ENCODE measurements around the gene DYDC2.

DNA sequence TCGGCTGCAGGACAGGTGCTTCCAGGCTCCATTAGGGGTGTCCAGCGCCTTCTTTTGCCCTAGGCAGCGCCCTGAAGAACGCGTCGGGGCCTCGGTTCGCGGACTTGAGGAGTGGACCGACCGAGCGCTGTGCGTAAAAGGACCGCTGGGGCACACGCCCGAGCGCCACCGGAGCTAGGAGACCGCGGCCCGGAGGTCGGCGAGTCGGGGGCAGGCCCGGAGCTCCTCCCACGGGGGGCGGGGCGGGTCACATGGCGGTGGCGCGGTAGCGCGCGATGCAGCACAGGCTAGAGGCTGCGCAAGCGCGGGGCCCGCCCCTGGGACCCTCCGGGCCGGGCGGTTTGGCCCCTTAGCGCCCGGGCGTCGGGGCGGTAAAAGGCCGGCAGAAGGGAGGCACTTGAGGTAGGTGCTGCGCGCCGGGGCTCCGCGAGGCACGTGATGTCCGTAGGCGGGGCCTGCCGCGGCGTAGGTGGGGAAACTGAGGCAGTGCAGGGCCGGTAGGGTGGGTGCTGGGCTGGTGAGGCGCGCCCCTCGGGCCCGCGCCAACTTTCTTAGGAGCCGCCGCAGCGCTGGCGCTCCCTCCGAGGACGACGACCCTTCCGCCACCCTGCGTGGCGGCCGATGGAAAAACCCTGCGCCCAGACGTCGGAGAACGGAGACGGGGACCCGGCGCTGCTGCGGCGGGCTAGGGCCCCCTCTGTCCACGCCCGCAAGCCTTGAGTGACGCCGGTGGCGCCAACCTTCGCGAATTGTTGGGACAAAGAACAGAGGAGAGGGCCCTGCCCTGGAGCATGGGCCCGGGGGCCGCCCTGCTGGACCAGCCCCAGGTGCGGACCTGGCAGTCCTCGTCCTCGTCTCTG is 51.9 kb downstream of the DYDC2 start, which contains the start of gene PRXL2A:
- TF ChIP-seq, protein P1, sequence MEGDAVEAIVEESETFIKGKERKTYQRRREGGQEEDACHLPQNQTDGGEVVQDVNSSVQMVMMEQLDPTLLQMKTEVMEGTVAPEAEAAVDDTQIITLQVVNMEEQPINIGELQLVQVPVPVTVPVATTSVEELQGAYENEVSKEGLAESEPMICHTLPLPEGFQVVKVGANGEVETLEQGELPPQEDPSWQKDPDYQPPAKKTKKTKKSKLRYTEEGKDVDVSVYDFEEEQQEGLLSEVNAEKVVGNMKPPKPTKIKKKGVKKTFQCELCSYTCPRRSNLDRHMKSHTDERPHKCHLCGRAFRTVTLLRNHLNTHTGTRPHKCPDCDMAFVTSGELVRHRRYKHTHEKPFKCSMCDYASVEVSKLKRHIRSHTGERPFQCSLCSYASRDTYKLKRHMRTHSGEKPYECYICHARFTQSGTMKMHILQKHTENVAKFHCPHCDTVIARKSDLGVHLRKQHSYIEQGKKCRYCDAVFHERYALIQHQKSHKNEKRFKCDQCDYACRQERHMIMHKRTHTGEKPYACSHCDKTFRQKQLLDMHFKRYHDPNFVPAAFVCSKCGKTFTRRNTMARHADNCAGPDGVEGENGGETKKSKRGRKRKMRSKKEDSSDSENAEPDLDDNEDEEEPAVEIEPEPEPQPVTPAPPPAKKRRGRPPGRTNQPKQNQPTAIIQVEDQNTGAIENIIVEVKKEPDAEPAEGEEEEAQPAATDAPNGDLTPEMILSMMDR (conservative IDR thresholded peaks at IDR 0.05; ENCODE audit: low read depth in 2 of 2) = no peak
- no peak for TF ChIP-seq EZH2phosphoT487 (IDR thresholded peaks at IDR 0.05; ENCODE audit: unreplicated experiment)
- TF ChIP-seq EZH2 (IDR thresholded peaks at IDR 0.05; ENCODE audit: low read depth, unreplicated experiment) = no peak
- TF ChIP-seq, protein P2, sequence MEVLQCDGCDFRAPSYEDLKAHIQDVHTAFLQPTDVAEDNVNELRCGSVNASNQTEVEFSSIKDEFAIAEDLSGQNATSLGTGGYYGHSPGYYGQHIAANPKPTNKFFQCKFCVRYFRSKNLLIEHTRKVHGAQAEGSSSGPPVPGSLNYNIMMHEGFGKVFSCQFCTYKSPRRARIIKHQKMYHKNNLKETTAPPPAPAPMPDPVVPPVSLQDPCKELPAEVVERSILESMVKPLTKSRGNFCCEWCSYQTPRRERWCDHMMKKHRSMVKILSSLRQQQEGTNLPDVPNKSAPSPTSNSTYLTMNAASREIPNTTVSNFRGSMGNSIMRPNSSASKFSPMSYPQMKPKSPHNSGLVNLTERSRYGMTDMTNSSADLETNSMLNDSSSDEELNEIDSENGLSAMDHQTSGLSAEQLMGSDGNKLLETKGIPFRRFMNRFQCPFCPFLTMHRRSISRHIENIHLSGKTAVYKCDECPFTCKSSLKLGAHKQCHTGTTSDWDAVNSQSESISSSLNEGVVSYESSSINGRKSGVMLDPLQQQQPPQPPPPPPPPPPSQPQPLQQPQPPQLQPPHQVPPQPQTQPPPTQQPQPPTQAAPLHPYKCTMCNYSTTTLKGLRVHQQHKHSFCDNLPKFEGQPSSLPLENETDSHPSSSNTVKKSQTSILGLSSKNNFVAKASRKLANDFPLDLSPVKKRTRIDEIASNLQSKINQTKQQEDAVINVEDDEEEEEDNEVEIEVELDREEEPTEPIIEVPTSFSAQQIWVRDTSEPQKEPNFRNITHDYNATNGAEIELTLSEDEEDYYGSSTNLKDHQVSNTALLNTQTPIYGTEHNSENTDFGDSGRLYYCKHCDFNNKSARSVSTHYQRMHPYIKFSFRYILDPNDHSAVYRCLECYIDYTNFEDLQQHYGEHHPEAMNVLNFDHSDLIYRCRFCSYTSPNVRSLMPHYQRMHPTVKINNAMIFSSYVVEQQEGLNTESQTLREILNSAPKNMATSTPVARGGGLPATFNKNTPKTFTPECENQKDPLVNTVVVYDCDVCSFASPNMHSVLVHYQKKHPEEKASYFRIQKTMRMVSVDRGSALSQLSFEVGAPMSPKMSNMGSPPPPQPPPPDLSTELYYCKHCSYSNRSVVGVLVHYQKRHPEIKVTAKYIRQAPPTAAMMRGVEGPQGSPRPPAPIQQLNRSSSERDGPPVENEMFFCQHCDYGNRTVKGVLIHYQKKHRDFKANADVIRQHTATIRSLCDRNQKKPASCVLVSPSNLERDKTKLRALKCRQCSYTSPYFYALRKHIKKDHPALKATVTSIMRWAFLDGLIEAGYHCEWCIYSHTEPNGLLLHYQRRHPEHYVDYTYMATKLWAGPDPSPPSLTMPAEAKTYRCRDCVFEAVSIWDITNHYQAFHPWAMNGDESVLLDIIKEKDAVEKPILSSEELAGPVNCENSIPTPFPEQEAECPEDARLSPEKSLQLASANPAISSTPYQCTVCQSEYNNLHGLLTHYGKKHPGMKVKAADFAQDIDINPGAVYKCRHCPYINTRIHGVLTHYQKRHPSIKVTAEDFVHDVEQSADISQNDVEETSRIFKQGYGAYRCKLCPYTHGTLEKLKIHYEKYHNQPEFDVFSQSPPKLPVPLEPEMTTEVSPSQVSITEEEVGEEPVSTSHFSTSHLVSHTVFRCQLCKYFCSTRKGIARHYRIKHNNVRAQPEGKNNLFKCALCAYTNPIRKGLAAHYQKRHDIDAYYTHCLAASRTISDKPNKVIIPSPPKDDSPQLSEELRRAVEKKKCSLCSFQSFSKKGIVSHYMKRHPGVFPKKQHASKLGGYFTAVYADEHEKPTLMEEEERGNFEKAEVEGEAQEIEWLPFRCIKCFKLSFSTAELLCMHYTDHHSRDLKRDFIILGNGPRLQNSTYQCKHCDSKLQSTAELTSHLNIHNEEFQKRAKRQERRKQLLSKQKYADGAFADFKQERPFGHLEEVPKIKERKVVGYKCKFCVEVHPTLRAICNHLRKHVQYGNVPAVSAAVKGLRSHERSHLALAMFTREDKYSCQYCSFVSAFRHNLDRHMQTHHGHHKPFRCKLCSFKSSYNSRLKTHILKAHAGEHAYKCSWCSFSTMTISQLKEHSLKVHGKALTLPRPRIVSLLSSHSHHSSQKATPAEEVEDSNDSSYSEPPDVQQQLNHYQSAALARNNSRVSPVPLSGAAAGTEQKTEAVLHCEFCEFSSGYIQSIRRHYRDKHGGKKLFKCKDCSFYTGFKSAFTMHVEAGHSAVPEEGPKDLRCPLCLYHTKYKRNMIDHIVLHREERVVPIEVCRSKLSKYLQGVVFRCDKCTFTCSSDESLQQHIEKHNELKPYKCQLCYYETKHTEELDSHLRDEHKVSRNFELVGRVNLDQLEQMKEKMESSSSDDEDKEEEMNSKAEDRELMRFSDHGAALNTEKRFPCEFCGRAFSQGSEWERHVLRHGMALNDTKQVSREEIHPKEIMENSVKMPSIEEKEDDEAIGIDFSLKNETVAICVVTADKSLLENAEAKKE (CRISPR knock-in tag; IDR thresholded peaks at IDR 0.05) = no peak
- TF ChIP-seq, protein P3, sequence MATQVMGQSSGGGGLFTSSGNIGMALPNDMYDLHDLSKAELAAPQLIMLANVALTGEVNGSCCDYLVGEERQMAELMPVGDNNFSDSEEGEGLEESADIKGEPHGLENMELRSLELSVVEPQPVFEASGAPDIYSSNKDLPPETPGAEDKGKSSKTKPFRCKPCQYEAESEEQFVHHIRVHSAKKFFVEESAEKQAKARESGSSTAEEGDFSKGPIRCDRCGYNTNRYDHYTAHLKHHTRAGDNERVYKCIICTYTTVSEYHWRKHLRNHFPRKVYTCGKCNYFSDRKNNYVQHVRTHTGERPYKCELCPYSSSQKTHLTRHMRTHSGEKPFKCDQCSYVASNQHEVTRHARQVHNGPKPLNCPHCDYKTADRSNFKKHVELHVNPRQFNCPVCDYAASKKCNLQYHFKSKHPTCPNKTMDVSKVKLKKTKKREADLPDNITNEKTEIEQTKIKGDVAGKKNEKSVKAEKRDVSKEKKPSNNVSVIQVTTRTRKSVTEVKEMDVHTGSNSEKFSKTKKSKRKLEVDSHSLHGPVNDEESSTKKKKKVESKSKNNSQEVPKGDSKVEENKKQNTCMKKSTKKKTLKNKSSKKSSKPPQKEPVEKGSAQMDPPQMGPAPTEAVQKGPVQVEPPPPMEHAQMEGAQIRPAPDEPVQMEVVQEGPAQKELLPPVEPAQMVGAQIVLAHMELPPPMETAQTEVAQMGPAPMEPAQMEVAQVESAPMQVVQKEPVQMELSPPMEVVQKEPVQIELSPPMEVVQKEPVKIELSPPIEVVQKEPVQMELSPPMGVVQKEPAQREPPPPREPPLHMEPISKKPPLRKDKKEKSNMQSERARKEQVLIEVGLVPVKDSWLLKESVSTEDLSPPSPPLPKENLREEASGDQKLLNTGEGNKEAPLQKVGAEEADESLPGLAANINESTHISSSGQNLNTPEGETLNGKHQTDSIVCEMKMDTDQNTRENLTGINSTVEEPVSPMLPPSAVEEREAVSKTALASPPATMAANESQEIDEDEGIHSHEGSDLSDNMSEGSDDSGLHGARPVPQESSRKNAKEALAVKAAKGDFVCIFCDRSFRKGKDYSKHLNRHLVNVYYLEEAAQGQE (IDR thresholded peaks at IDR 0.05; ENCODE audit: unreplicated experiment) = no peak
- TF ChIP-seq ZNF331 (CRISPR knock-in tag; IDR thresholded peaks at IDR 0.05; ENCODE audit: low read depth) = no peak
- no peak for TF ChIP-seq ZNF114 (CRISPR knock-in tag; IDR thresholded peaks at IDR 0.05)
- no peak for TF ChIP-seq NANOG (IDR thresholded peaks at IDR 0.05; ENCODE audit: borderline replicate concordance)
- TF ChIP-seq POLR2AphosphoS5 (IDR thresholded peaks at IDR 0.05; ENCODE audit: low read depth) = peak; percentile 91
- TF ChIP-seq CREB1 (CRISPR knock-in tag; IDR thresholded peaks at IDR 0.05; ENCODE audit: low read depth) = peak; percentile 51; the same call in 1 of the 2 replicates
